Measurements from ENCODE around the gene TBC1D32.

DNA sequence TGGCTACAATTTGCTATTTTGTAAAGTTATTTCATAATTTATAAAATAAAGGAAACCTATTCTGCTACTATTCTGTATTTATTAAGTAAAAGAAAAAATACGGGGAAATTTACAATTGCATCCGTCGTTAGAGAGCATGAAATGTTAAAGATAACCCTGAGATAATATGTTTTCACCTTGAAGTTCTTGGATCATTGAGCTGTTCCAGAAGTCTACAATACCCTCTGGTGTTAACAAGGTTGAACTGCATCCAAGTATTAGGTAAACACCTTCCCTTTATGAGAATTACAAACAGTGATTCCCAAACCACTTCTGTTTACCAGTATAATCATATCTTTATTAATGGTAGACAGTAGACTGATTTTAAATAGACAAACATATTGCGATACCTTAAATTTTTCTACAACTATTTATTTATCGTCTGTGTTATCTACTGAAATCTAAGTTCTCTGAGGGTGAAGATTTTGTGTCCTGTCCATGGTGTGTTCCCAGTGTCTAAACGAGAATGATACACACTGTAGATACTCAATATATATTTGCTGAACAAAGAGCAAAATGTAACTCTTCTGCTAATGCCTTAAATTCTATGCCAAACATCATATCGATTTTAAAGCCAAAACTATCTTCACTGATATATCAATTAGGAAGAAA is 28.2 kb downstream of the TBC1D32 start:
- TF ChIP-seq CTCF (conservative IDR thresholded peaks at IDR 0.05 in 1 of 2, IDR thresholded peaks at IDR 0.05 in 1 of 2; ENCODE audit: low read depth in 1 of 2, low read length in 2 of 2) (peak; percentile 20 to 46), EZH2 (IDR thresholded peaks at IDR 0.05; ENCODE audit: low read length, missing control alignments) (no peak)
